OCI-LY7 (cell line): ENCODE data around the gene C16orf78. TPM values are rescaled to one million over a fixed set of nuclear protein-coding genes. Genes with fewer than 3 reads are reported as not detected.

Experiments used
- BruUV-seq: library from RNA; stranded (reverse); fragments of 400-500 nt; replicated peaks from 2 replicates; lab custom pipeline; 2021; lab: Mats Ljungman, UMichigan
- CTCF ChIA-PET: fragments of 300-600 bp; sonication (Branson Sonifier 250); formaldehyde crosslinking; loops from one replicate; lab custom pipeline; 2022; ENCODE audit warnings: antibody characterized with exemption; ENCODE audit not compliant: unreplicated experiment; lab: Charles Lee
- POLR2A ChIA-PET: fragments of 300-600 bp; sonication (Branson Sonifier 250); formaldehyde crosslinking; loops from one replicate; lab custom pipeline; 2022; ENCODE audit warnings: antibody characterized with exemption; lab: Charles Lee
- DNase-seq: peaks from one replicate; pipeline ENCODE4 v3.0.0-alpha.2; 2015; ENCODE audit warnings: low spot score
- H2AFZ ChIP-seq: fragments of 200-600 bp; sonication (generic), shearing (Covaris generic); 2 replicates; pipeline ENCODE4 v1.6.1; 2014; ENCODE audit warnings: mild to moderate bottlenecking, antibody characterized with exemption, low read length, moderate library complexity
- H3K27ac ChIP-seq: fragments of 200-600 bp; sonication (generic); 2 replicates; pipeline ENCODE4 v1.5.1; 2014; ENCODE audit warnings: mixed run types, low read depth, mild to moderate bottlenecking, moderate library complexity, low read length, inconsistent platforms; ENCODE audit not compliant: poor library complexity, severe bottlenecking
- H3K36me3 ChIP-seq: fragments of 200-600 bp; sonication (generic); 2 replicates; pipeline ENCODE4 v1.6.1; 2014; ENCODE audit warnings: mild to moderate bottlenecking, antibody characterized with exemption, low read length, moderate library complexity, mixed read lengths; ENCODE audit not compliant: insufficient read depth
- H3K4me1 ChIP-seq: fragments of 200-600 bp; sonication (generic); 2 replicates; pipeline ENCODE4 v1.5.1; 2014; ENCODE audit warnings: mild to moderate bottlenecking, low read length; ENCODE audit not compliant: insufficient read depth, poor library complexity, severe bottlenecking
- H3K4me2 ChIP-seq: fragments of 200-600 bp; sonication (generic); 2 replicates; pipeline ENCODE4 v1.6.1; 2014; ENCODE audit warnings: mild to moderate bottlenecking, low read length
- H3K4me3 ChIP-seq: fragments of 200-600 bp; sonication (generic); 2 replicates; pipeline ENCODE4 v1.5.1; 2014; ENCODE audit warnings: mild to moderate bottlenecking, low read depth, low read length; ENCODE audit not compliant: poor library complexity, severe bottlenecking
- H3K79me2 ChIP-seq: fragments of 200-600 bp; sonication (generic); 2 replicates; pipeline ENCODE4 v1.6.1; 2016; ENCODE audit warnings: low read depth, mild to moderate bottlenecking, low read length, moderate library complexity, mixed read lengths; ENCODE audit not compliant: insufficient read depth
- H3K9me2 ChIP-seq: fragments of 200-600 bp; sonication (generic); 2 replicates; pipeline ENCODE4 v1.6.1; 2016; ENCODE audit warnings: mild to moderate bottlenecking, low read length, mixed read lengths; ENCODE audit not compliant: insufficient read depth
- H3K9me3 ChIP-seq: fragments of 200-600 bp; sonication (generic); 2 replicates; pipeline ENCODE4 v1.6.1; 2014; ENCODE audit warnings: mild to moderate bottlenecking, mixed run types, low read length, mixed read lengths
- H4K20me1 ChIP-seq: fragments of 200-600 bp; sonication (generic); 2 replicates; pipeline ENCODE4 v1.6.1; 2014; ENCODE audit warnings: mild to moderate bottlenecking, antibody characterized with exemption, low read length, moderate library complexity, mixed read lengths; ENCODE audit not compliant: insufficient read depth
- CTCF ChIP-seq: fragments of 200-600 bp; sonication (generic); conservative IDR thresholded peaks from 2 replicates; pipeline ENCODE4 v1.5.1; 2014; ENCODE audit warnings: mild to moderate bottlenecking, antibody characterized with exemption, low read length, moderate library complexity, mixed read lengths
- EZH2phosphoT487 ChIP-seq: fragments of 200-600 bp; sonication (generic); IDR thresholded peaks from 2 replicates; pipeline ENCODE4 v1.6.1; 2018; ENCODE audit warnings: low read depth, borderline replicate concordance, mild to moderate bottlenecking, mixed run types, antibody characterized with exemption, low read length, moderate library complexity, mixed read lengths
- intact Hi-C: fragments of 100-400 bp; cut with micrococcal nuclease; formaldehyde crosslinking; loops from one replicate; pipeline ENCODE4 v1.10.0; 2022; ENCODE audit not compliant: unreplicated experiment
- total RNA-seq, 2 experiments: library from RNA; depleted of rRNA in 1 of 2; stranded (reverse); fragments of >200 nt in 1 of 2; shearing (Covaris generic) in 1 of 2; gene quantifications; 2 replicates each; pipeline ENCODE4 v1.2.3, GENCODE V29; 2014 to 2022

C16orf78 gene
- total RNA-seq, 2 experiments from 2014 or later: not detected

GRCh38 chr16:49337814-49338350, 35.7 kb upstream of the C16orf78 start:
- Histone ChIP-seq H3K4me3 (no peak overlapping the region), H3K27ac (no peak overlapping the region), H2AFZ (no peak overlapping the region), H3K4me1 (peaks cover 48% of the 10 kb centered on the region), H3K36me3 (no peaks in the 10 kb centered on the region), H3K4me2 (peak overlapping the region; percentile 41), H3K9me2 (no peaks in the 10 kb centered on the region), H3K9me3 (no peaks in the 10 kb centered on the region), H4K20me1 (no peaks in the 10 kb centered on the region), H3K79me2 (no peaks in the 10 kb centered on the region)
- ChIA-PET CTCF (no interaction called here), POLR2A (no interaction called here)
- intact Hi-C loops: loop anchor here (5.0 kb wide), 1 partner anchor 56 kb away; the partner anchor contains the start of gene CBLN1
- no TSS peak for BruUV-seq
- TF ChIP-seq CTCF (no peak), EZH2phosphoT487 (no peak)
- no peak for DNase-seq

DNA sequence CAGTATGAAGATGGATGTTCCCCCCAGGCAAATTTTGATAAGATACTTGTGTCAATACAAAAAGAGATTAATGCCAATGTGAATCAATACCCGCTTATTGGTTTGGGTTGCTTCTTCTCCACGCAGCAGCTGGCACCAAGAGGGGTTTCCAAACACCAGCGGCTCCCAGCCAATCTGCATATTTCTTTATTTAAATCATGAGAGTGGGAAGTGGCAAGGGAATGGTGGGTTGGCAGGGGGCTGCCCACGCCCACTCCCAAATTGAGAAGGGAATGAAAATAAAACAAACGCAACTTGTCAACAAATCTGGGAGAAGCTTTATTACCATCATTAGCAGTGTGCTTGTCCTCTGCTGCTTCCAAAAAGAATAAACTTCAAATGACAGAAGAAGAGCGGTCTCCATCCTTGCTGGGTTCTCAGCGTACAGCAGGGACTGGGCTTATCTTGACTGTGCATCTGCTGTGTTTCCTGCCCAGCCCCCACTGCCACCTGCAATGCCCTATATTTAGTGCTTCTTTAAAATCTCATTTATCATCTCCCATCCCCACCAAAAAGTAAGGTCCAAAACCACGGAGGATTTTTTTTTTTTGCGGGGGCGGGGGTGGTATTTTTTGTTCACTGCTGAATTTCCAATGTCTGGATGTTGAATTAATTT, 34.9 kb upstream of the C16orf78 start:
- H2AFZ ChIP-seq: no peak overlapping the region
- ChIA-PET POLR2A (interaction anchor here (0.7 kb wide), 1 partner anchor 64 kb away, joined by 3 read pairs; no protein-coding TSS in a partner anchor), CTCF (interaction anchor here (1.0 kb wide), 1 partner anchor 17 kb away, joined by 3 read pairs; no protein-coding TSS in a partner anchor)
- peak overlapping the region; percentile 30 for H3K4me3 ChIP-seq
- H3K4me2 ChIP-seq: peak overlapping the region; percentile 41
- peak overlapping the region; percentile 34 for H3K27ac ChIP-seq
- TF ChIP-seq CTCF: no peak
- no peak for TF ChIP-seq EZH2phosphoT487
- peaks cover 48% of the 10 kb centered on the region for H3K4me1 ChIP-seq
- no TSS peak for BruUV-seq
- H3K36me3 ChIP-seq: no peaks in the 10 kb centered on the region
- intact Hi-C loops: loop anchor here (5.0 kb wide), 1 partner anchor 56 kb away; the partner anchor contains the start of gene CBLN1
- peak; percentile 73 for DNase-seq
- no peaks in the 10 kb centered on the region for H3K79me2 ChIP-seq
- no peaks in the 10 kb centered on the region for H3K9me2 ChIP-seq
- H4K20me1 ChIP-seq: no peaks in the 10 kb centered on the region
- H3K9me3 ChIP-seq: no peaks in the 10 kb centered on the region

- Histone ChIP-seq H2AFZ (peak overlapping the region; percentile 26; the same call in 1 of the 2 replicates), H3K4me3 (no peak overlapping the region), H3K9me3 (no peaks in the 10 kb centered on the region), H3K27ac (peak overlapping the region; percentile 8), H3K79me2 (no peaks in the 10 kb centered on the region), H3K36me3 (no peaks in the 10 kb centered on the region), H4K20me1 (no peaks in the 10 kb centered on the region), H3K9me2 (no peaks in the 10 kb centered on the region), H3K4me1 (peaks cover 48% of the 10 kb centered on the region), H3K4me2 (peak overlapping the region; percentile 50)
- no peak for TF ChIP-seq EZH2phosphoT487
- intact Hi-C loops: no loop called here
- BruUV-seq: no TSS peak
- CTCF ChIA-PET: no interaction called here
- POLR2A ChIA-PET: interaction anchor here (0.6 to 0.8 kb wide), 2 partner anchors 271 to 971 kb away, joined by 3 to 5 read pairs; no protein-coding TSS in a partner anchor
- peak; percentile 51 for DNase-seq
Measured at GRCh38 chr16:49340466-49340865, 33.1 kb upstream of the C16orf78 start.
